MM.1S (cell line): ENCODE results near the gene HDGF.

Experiments used
- EZH2 ChIP-seq: fragments of 300-600 bp; sonication (generic); optimal IDR thresholded peaks from 2 replicates; pipeline ENCODE3; 2017; ENCODE audit warnings: low read depth, mild to moderate bottlenecking, antibody characterized with exemption, low read length, mixed read lengths
- EZH2phosphoT487 ChIP-seq: fragments of 300-600 bp; sonication (generic); IDR thresholded peaks from 2 replicates; pipeline ENCODE4 v1.6.1; 2018; ENCODE audit warnings: antibody characterized with exemption, low read length
- TF ChIP-seq, protein P1 (sequence below): fragments of 300-600 bp; sonication (generic); IDR thresholded peaks from 2 replicates; pipeline ENCODE4 v1.5.1; 2016; ENCODE audit warnings: antibody characterized with exemption, low read length, mixed read lengths

DNA sequence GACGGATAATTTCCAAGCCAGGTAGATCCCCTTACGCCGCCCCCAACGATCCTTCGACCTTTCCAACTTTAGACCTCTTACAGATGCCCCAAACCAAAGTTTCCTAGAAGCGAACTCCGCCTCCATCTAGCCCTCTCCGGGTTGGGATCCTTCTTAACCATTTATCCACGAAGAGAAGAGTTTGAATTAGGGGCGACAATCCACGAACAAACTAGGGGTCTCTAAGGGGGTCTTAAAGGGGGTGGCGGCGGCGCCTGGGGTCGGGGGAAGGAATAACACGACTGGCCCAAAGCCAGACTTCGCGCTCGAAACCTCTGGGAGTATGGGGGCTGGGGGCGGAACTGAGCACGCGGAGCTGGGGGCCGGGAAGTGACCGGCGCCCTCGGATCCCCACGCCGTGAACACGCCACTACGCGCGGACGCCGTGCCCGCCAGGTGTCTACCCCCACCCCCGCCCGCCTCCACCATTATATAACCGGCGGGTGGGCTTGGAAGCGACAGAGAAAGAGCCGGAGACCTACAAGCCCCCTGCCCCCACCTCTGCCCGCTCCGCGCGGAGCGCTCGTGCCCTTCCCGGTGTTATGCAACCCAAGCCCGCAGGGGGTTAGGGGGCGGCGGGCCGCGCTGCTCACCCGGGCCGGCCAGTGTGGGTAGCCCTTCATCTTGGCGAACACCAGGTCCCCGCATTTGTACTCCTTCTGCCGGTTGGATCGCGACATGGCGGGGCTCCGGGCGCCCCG is 594 bp downstream of the HDGF start:
- TF ChIP-seq, protein P1, sequence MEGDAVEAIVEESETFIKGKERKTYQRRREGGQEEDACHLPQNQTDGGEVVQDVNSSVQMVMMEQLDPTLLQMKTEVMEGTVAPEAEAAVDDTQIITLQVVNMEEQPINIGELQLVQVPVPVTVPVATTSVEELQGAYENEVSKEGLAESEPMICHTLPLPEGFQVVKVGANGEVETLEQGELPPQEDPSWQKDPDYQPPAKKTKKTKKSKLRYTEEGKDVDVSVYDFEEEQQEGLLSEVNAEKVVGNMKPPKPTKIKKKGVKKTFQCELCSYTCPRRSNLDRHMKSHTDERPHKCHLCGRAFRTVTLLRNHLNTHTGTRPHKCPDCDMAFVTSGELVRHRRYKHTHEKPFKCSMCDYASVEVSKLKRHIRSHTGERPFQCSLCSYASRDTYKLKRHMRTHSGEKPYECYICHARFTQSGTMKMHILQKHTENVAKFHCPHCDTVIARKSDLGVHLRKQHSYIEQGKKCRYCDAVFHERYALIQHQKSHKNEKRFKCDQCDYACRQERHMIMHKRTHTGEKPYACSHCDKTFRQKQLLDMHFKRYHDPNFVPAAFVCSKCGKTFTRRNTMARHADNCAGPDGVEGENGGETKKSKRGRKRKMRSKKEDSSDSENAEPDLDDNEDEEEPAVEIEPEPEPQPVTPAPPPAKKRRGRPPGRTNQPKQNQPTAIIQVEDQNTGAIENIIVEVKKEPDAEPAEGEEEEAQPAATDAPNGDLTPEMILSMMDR = no peak
- no peak for TF ChIP-seq EZH2
- no peak for TF ChIP-seq EZH2phosphoT487
